Activated CD8-positive, alpha-beta memory T cell treated with anti-CD3 and anti-CD28 coated beads, Interleukin-2, amount 50 U/mL, for 1 hour (primary cell): ENCODE measurements around the gene PARPBP.
"Not testable (repeated sequence)": the region's sequence is repeated elsewhere in the genome, so short reads cannot be mapped to it uniquely, and the experiment has no call there.

ENCODE experiments used
- DNase-seq: peaks from one replicate; pipeline ENCODE4 v3.0.0-alpha.2; 2020; ENCODE audit errors: extremely low read depth

PARPBP gene

DNA sequence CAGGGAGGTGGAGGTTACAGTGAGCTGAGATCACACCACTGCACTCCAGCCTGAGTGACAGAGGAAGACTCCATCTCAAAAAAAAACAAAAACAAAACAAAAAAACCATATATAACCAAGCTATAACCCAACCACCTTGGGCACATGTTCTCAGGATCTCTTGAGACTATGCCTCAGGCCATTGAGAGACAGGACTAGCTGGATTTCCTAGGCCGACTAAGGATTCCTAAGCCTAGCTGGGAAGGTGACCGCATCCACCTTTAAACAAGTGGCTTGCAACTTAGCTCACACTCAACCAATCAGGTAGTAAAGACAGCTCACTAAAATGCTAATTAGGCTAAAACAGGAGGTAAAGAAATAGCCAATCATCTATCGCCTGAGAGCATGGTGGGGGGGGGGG, 35.2 kb downstream of the PARPBP start:
- DNase-seq: not testable (repeated sequence)

DNA sequence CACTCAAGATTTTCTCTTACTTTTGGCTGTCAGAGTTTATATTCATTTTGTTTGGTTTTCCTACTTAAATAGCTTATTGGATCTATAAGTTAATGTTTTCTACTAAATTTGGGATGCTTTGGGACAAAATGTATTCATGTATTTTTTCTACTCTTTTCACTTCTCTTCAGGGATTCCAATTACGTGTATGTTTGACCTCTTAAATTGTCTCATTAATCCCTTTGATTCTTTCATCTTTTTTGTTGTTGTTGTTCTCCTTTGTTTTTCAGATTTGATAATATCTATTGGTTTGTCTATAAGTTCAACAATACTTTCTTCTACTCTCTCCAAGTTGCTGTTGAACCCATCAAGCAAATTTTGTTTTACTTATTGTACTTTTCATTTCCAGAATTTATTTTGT, 43.4 kb downstream of the PARPBP start:
- no peak for DNase-seq

DNA sequence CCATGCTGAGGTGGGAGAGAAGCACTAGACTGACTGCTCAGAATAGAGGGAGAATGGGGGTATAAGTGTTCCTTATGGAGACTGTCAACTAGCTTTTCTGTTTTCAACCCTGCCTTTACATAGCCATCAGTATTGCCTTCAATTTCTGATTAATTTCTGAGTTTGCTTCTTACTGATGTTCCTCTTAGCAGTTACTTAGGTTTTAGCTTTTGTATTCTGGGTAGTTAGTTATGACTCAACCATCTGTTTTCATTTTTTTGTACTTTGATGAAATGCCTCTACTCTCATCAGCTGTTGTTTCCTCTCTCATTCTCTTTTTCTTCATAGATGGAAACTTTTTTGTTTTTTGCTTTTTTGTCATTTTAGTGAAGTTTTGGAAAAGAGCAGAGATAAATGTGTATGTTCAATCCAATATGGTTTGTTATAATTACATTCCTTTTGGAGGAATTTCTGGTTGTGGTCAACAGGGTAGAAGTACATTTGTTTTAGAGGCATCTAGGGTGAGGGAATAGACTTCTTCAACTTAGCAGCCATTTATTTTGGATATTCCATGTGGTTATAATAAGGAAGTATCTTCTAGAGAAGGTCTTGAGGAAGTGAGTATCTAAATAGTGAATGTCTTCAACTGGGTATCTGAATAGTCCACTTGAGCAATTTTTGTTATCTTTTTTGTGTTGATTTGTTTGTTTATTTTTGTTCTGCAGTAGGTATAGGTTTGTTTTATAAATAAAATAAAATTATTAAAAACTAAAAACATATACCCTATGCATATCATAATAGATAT, 48.0 kb downstream of the PARPBP start:
- no peak for DNase-seq

DNA sequence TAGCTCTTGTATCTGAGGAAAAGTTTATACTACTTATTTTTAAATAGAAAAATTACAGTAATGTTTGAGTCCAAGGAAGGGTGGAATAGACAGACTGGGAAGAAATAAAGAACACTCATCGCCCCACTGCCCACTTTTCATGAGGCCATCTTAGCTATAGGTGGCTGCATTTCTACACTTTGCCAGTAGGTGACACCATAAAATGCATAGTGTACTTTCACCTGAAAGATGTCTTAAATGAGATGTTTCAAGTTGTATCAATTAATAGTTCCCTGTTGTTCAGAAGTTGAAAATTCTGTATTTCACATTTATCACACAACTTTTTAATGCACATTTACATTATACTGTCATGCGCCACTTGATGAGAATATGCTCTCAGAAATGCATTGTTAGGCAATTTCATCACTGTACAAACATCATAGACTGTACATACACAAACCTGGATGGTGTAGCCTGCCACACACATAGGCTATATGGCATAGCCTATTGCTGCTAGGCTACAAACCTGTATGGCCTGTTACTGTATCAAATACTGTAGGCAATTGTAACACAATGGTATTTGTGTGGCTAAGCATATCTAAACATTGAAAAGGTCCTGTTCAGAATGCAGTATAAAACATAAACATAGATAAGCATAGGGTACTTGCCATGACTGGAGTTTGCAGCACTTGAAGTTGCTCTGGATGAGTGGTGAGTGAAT, 50.1 kb downstream of the PARPBP start:
- DNase-seq: no peak

DNA sequence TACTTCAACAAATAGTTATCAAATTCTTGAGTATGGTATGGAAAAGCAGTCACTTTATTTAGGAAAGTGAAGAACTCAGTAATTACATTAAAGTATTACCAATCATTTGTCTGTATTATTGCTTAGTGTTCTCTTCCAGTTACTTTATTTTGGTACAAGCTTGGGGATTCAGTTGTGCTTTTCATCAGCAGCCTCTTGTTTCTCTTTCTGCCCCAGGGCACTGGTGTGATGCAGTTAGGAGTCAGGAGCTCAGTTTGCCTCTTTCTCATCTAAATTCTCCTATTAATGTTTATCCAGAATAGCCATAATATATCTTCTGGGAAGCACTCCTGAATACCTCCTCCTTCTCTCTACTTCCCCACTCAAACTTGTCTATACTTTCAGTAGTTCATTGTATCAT, 52.0 kb downstream of the PARPBP start:
- no peak for DNase-seq

DNA sequence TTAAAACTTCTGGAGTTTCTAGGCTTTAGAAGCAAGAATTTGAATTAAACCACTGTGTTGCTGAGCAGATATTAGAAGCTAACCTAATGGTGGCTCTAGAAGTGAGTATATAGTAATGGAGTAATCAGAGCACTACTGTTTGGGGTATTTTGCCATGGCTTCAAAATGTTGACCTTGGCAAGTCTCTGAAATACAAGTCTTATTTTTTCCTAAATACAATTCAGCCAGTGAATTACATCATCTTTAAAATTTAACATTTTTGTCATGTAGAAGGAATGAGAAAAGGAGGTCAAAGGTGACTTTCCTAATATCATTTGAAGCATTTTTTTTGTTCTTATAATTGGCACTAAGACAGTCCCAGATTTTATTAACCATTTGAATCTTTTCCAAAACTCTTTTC, 52.5 kb downstream of the PARPBP start:
- no peak for DNase-seq

DNA sequence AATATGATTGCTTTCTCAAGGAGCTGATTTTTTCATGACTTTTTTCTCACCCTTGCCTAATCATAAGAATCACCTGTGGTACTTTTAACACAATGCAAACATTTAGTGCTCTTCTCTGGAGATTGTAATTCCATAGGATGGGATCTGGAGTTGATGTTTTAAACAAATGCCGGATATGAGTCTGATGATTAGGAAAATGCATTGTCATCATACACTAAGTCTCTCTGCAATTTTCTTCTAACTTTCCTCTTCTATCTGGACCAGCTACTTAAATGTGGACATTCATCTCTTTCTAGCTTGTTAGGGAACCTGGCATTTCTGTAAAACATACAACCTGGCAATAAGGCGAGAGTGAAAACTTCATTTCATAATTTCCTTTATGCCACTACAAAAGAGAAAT, 54.1 kb downstream of the PARPBP start:
- no peak for DNase-seq

DNA sequence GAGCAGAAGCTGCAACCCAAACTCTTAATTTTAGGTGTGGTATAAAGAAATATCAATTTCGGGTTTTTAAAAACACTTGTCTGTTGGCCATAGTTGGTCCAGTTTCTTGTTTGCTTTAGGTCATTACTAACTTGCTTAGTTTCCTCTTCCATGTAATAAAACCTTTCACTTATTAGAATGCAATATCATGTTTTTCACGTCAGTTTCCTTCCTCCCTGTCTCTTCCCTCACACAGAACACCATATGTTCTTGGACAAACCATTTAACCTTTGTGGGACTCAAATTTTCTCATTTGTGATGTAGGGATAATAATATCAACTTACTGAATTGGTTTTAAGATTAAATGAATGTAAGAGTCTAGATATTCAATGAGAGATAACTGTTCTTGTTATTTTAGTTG, 54.8 kb downstream of the PARPBP start:
- DNase-seq: no peak

DNA sequence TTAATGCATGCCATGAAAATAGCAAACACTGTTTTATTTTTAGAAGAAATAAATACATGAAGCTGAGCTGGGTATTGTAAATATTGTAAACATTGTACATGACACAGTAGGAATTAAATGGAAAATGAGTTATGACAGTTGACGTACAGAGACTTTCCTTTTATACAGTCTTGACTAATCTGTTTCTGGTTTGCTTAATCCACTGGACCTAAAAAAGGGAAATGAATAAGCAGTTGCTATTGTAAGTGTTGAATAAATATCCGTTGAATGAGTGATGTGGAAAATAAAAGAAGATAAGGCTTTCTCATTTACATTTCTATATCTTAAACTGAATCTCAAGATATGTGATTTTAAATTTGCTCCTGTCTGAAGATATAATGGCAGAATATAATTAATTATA, 62.7 kb downstream of the PARPBP start:
- DNase-seq: no peak

DNA sequence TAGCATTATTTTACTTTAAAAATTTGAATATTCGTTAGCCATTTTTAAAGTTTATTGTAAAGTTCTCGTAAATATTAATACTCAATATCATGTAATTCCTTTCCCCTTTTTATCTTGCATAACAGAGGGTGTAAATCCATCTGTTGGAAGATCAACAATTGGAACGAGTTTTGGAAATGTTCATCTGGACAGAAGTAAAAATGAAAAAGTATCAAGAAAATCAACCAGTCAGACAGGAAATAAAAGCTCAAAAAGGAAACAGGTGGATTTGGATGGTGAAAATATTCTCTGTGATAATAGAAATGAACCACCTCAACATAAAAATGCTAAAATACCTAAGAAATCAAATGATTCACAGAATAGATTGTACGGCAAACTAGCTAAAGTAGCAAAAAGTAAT, 75.8 kb downstream of the PARPBP start:
- no peak for DNase-seq

DNA sequence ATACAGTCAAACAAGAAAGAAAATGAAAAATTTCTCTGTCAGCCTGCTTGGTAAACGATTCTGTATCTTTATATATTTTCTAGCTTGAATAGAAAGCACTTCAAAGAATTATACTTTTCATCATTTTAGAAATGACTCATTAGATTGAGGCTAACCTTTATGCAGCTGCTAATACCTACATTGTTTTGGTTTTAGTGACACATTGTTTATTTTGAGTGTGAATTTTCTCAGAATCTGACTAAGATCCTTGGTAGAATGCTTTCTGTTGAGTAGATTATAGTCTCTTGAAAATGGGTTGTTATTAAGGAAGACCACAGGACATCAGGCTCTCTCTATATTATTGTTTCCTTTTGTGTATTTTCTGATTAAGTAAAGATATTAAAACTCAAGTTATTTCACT, 77.8 kb downstream of the PARPBP start, which contains the start of gene PMCH:
Gene PMCH, minus strand, starts transcription at position 45 of the 400 bp plus-strand sequence. CDS start 63 bp downstream, outside the sequence.
- no peak for DNase-seq

DNA sequence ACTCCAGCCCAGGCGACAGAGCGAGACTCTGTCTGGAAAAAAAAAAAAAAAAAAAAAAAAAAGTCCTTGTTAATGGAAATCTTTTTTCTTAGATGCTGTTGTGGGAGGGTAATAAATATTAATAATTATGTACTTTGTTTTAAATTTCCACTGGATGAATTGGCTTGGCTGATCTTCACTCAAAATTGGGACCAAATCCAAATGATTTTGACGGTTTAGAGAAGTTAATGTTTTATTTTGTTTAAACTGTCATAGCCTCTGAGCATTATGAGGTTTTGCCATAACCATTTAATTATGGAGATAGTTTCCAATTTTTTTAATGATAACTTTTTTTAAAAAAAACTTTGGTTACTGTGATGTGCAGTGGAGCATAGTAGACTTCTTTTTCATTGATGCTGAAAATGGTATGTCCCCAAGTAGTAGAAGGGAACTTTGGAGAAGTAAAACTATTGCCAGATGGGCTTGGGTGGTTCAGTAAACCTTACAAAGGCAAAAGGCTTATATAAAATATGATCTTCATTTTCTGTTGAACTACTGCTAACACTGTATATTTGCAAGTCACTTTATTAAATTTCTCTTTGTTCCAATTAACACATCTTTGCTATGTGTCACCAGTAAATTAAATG, 81.6 kb downstream of the PARPBP start:
- DNase-seq: no peak

DNA sequence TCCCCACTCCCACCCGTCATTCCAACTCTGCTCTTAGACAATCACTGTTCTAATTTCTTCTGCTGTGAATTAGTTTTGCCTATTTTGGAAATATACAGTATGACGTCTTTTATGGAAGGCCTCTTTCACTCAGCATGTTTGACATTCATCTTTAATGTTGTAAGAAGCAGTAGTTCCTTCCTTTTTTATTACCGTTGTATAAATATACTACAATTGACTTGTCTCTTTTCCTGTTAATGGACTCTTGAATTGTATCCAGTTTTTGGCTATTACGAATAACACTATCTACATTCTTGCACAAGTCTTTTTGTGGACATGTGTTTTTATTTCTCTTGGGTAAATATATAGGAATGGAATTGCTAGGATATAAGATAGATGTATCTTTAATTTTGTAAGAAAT, 82.6 kb downstream of the PARPBP start:
- DNase-seq: no peak

DNA sequence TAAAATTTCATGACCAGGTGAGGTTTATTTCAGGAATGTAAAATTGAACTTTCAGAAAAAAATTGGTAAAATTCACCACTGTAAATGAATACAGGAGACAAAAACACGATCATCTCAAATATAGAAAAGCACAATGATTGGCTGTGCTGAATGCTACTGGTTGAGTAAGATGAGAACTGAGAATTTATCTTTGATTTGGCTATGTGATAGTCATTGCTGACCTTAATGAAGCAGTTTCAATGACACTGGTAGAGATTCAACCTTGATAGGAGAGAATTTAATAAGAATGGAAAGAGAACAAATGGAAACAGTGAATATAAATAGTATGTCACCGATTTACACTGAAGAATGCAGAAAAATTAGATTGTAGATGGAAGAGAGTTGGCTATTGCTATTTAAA, 84.0 kb downstream of the PARPBP start:
- no peak for DNase-seq

DNA sequence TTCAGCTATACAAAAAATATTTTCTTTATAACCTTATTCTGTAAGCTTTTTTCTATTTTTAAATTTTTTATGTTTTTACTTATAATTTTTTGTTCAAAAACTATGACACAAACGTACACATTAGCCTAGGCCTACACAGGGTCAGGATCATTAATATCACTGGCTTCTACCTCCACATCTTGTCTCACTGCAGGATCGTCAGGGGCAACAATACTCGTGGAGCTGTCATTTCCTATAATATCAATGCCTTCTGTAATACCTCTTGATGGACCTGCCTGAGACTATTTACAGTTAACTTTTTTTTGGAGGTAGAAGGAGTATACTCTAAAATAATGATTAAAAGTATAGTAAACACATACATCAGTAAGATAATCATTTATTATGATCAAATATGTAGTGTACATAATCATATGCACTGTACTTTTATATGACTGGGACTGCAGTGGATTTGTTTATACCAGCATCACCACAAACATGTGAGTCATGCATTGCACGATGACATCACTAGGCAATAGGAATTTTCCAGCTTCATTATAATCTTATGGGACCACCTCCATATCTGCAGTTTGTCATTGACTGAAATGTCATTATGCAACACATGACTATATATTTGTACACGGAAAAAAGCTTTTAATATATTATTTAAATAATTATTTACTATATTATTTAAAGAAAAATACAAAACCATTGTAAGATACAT, 96.2 kb downstream of the PARPBP start:
- no peak for DNase-seq

DNA sequence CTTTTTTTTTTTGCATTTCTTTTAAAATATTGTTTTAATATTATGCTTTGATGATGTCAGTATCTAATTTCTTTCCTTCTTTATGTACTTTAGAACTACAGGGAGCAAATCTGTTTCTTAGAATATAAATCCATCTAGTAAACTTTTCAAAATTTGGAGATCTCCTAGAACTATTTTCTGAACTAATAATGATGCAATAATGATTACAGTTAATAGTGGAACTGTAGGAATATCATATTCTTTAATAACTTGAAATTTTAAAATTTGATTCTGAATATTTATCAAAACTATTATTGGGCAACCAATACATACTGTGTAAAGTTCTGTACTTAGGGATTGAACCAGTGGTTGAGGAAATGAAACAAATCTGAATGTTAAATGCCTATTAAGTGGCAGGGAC, 100.8 kb downstream of the PARPBP start:
- DNase-seq: no peak

DNA sequence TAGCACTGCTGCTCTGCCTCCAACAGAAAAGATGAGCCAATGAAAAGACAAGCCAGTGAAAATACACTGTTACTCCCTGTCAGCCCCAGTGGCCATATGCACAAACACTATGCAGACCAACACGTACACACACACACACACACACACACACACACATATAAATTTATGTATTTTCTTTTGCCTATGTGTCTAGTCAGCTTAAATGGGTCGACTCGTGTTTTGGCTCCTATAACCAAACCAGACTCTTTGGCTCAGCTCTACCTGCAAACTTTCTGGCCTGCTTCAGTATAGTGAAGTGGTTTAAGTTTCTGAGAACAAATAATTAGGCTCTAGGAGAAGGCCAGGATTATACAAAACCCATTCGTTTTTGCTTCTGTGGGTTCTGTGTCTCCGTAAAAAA, 108.0 kb downstream of the PARPBP start:
- no peak for DNase-seq

DNA sequence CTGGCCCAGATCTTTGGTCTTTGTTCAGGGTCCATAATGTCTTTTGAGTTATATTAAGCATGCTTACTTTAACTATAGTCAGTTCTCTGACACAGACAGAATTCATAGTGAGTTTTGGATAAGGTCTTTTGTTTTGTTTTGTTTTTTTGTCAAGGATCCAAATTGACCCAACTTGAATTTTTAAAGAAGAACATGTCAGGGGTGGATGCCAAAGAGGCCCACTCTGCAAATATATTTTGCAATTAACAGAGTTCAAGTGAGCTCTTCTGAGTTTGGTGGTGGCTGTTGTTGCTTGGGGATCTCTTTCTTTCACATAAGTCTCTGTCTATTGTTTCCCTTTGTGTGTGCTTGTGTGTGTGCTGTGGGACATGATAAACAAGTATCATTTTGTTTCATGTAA, 112.1 kb downstream of the PARPBP start:
- no peak for DNase-seq

DNA sequence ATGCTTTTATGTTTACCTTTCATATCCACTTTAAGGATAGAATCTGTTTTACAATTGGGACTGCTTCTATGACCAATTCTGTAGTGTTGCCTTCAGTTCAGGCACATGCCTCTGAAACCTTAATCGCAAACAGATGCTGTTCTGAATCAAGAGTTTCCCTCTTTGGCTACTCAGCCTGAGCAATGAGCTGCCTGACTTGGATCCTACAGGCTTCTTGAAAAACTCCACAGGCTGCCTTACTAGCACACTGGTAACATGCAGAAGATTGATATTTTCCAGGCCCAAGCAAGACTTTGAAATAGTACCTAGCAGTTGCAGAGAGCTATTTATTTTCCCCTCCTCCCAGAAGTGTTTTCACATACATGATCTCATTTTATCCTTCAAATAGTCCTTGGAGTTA, 112.5 kb downstream of the PARPBP start:
- DNase-seq: no peak

DNA sequence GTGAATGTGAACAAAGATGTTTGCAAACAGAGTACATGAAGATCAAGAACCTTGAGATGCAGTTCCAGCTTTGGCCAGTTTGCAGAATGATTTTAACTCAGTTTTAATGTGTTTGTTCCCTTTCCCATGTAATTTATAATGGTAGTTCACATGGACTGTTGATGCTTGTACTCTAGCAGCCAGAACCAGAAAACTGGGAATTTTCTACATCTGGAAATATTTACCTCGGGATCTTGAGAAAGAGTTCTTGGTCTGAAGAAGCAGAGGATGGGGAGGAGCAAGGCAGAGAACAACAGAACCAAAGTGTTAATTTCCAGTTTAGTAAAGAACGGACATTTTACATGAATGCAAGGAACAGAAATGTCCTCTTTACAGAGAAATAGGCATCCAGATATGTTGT, 114.6 kb downstream of the PARPBP start:
- DNase-seq: no peak

DNA sequence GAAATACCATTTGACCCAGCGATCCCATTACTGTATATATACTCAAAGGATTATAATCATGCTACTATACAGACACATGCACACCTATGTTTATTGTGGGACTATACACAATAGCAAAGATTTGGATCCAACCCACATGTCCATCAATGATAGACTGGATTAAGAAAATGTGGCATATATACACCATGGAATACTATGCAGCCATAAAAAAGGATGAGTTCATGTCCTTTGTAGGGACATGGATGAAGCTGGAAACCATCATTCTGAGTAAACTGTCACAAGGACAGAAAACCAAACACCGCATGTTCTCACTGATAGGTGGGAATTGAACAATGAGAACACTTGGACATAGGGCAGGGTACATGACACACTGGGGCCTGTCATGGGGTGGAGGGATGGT, 120.9 kb downstream of the PARPBP start:
- not testable (repeated sequence) for DNase-seq
